CD4-positive, alpha-beta T cell treated with Interleukin-21 for 1 hour (primary cell): ENCODE data around the gene INTS1.

Experiments used
- DNase-seq: peaks from one replicate; pipeline ENCODE4 v3.0.0-alpha.2; 2020

The INTS1 gene

DNA sequence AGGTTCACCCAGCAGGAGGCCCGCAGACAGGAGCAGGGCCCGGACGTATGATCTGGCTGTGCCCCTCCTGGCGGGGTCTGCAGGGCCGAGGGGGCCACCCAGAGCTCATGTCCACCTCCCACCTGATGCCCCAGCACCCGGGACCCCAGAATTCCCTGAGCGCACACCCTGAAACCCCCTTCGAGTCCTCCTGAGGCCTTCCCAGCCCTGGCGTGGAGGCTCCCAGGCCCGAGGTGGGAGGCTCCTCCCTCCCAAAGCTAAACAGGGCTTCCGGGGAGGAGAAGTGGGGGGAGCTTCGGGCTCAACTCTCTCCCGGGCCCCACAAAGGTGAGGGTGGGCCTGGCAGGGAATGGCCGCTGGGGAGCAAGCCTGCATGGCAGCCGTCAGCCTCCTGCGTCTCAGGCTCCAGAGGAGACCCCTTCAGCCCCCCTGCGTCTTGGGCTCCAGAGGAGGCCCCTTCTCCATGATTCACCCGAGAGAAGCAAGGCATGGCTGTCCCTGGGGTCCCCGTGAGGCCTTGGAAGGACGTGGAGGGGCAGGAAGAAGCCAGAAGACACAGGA lies 75.2 kb downstream of the INTS1 start:
- no peak for DNase-seq

DNA sequence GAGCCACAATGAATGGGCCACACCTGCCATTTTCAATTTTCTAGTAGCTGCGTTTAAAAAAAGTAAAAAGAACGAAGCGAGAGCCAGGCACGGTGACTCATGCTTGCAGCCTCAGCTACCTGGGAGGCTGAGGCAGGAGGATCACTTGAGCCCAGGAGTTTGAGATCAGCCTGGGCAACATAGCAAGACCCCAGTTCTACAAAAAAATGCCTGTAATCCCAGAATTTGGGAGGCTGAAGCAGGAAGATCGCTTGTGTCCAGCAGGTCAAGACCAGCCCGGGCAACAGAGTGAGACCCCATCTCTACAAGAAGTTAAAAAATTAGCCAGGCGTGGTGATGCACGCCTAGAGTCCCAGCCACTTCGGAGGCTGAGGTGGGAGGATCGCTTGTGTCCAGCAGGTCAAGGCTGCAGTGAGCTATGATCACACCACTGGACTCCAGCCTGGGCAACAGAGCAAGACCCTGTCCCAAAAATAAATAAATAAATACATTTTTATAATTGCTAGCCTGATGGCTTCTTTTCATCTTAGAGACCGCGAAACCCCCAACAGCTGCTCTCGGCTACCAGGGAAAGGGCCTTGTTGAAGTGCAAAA lies 77.0 kb downstream of the INTS1 start:
- no peak for DNase-seq

DNA sequence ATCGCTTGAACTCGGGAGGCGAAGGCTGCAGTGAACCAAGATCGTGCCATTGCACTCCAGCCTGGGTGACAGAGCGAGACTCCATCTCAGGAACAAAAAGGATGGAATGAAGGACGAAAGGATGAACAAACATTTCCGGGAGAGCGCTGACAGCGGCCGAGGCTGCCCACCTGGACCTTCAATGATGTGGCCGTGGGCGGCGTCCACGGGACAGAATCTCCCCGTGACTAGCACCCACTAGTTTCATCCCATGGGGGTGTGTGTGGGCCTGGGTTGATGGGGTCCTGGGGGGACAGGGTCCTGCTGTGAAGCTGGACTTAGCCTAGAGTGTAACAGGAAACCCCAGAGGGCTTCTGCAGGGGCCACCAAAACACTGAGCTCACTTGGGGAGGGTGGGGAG lies 77.7 kb downstream of the INTS1 start:
- DNase-seq = no peak

GRCh38 chr7:1425292-1426136 lies 78.7 kb downstream of the INTS1 start:
- no peak for DNase-seq

DNA sequence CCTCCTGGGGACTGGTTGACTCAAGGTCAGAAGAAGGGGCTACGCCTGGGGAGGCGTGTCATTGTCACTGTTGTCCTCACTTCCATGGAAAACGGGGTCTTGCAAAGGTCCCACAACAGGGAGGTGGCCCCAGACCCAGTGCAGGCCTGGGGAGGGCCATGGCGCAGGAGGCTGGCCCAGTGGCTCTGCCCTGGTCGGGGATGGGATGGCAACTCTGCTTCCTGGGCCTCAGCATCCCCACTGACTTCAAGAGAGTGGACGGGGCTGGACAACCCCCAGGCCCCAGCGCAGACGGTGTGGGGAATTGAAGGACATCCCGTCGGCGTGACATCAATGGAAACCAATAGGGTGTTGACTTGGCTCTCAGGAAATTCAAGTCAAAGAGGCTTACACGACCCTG lies 80.1 kb downstream of the INTS1 start:
- no peak for DNase-seq

GRCh38 chr7:1423264-1423811 lies 80.9 kb downstream of the INTS1 start:
- no peak for DNase-seq

- no peak for DNase-seq
Measured at GRCh38 chr7:1422512-1423263, 81.5 kb downstream of the INTS1 start.

- DNase-seq = no peak
Measured at GRCh38 chr7:1421946-1422345, 82.2 kb downstream of the INTS1 start.

DNA sequence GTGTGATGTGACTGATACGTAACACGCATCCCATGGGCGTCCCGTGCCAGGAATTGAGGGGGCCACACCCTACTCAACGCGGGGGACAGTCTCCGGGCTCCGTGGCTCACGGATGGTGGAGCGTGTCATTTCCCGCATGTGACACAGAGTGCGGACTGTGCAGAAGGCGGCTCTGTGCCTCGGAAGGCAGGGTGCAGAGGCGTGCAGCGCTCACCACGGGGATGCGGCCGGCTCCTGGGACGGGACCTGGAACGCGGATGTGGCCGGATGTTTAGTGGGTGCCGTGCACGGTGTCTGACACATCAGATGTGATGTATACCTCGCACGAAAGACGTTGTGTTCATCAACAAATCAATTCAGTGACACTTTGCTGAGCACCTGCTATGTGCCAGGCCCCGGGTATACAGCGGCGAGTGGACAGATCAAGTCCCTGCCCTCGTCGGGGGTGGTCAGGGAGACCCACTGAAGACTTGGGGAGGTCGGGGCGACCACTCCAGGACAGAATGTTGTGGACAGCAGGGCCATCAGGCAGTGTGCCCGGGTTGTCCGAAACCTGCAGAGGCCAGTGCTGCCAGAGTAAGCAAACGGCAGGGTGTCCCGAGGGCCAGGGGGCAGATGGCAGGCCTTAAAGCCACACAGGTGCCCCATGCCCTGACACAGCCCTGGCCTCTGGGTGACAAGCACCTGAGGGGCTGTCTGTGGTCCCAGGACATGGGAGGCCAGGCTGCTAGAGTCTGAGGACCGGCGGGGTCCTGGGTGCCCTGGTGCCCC lies 83.0 kb downstream of the INTS1 start:
- no peak for DNase-seq
